Right hindlimb (tissue), 1 donor: ENCODE measurements around the gene AGPAT3.

Experiments used
- DNase-seq: peaks from one replicate; pipeline ENCODE4 v3.0.0-alpha.2; 2018

Gene AGPAT3

DNA sequence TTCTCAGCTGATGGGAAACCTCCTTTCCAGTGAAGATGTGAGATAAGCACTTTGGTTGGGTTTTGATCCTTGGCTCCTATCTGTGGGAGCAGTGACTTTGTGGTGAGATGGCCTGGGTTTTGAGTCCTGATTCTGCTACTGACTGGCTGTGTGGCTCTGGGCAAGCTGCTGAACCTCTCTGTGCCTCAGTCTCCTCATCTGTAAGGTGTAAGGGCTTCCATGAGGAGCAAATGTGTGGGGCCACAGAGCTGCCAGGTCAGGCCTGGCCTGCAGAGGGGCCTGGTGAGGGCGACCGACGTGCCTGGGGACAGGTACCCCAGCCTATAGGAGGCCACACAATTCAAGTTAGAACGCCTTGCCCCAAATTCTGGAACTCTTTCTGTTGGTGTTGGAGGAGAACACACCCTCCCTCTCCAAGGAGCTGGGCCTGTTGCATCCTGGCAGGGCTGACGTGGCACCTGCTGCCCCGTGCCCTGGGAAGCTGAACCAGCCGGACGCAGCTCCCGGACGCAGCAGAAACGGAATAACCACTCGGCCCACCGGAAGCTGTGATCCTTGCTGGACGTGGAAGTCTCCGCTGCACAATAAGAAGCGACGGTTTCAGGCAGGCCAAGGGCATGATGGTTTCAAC lies 62.7 kb downstream of the AGPAT3 start:
- DNase-seq, result no peak

- no peak for DNase-seq
These were observed 63.5 kb downstream of the AGPAT3 start for GRCh38 chr21:43928222-43929125.

DNA sequence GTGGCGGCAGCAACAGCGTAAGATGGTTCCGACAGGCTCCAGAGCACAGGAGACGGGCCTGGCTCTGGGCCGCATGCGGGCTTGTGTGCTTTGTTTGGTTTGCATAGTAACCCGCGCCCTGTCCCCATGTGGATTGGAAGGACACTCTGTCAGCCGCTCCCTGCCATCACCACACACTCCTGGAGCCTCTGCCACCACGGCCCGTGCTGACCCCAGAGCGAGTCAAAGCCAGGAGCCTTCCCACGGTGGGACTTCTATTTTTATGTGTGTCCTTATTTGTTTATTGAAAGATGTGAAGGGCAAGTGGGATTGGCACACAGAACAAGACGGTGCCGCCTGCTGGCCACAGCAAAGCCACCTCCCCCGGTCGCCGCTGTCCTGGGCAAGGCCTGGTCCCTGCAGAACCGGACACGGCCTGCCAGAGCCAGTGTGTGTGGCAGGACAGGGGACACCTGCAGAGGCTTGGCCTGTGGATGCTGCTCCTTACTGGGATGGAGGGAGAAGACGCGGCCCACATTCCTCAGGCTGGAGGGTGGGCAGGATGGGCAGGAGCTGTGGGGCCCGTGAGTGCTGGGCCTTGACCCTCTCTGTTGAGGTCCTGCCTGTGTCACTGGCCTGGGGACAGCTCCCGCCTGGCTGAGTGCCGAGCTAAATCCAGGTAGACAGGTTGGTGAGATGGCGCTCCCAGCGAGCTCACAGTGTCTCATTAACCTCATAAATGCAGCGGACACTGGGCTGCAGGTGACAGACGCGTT lies 64.4 kb downstream of the AGPAT3 start:
- DNase-seq, result no peak

GRCh38 chr21:43930074-43930847 lies 65.2 kb downstream of the AGPAT3 start:
- DNase-seq, result no peak

DNA sequence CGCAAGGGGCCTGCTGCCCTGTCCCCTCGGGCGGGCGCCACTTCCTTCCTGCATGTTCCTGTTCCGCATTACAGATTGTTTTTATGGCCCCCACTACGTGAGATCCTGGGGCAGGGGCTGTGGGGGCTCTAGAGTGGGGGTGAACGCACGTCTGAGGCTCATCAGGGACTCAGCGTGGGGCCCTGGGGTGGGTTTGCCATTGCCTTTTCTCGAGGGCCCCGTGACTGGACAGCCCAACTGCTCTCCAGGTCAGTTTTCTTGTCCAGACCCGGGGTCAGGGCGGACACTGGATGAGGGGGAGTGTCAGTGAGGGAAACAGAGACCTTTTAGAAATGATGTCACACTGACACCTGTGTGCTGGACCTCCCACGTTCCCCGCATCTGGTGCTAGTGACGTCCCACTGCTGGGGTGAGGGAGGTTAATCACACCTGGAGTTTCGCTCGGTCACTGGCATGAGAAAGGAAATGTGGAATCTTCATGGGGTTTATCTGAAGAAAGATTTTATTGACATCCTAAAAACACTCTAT lies 65.9 kb downstream of the AGPAT3 start:
- DNase-seq, result no peak

GRCh38 chr21:43931489-43931888 lies 66.5 kb downstream of the AGPAT3 start:
- DNase-seq, result no peak

DNA sequence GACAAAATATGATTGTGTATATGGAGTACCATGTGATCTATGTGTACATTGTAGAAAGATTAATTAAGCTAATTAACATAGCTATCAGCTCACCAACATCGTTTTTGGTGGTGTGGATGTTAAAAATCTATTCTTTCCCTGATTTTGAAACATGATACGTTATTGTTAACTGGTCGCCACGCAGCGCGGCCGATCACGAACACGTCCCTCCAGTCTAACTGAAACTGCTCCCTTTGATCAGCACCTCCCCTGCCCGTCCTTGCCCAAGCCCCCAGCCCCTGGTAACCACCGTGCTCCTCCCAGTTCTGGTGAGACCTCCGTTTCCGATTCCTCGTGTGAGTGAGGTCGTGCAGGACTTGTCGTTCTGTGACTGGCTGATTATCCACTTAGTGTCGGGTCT lies 67.0 kb downstream of the AGPAT3 start:
- no peak for DNase-seq

DNA sequence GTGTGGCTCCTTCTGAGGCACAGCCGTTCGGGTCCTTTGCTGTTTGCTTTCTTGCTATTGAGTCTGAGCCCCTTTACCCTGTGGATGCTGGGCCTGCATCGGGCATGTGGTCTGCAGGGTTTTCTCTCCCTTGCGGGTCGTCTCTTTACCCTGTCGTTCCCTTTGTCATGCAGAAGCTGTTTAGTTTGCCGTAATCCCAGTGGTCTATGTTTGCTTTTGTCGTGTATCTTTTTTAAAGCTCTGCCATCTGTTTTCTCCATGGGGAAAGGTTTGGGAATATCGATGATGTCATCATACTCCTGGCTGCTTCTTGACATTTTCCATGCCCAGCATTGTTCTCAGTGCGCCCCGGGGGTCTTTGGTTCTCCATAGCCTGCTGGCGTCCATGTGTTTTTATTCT lies 68.2 kb downstream of the AGPAT3 start:
- DNase-seq, result no peak

DNA sequence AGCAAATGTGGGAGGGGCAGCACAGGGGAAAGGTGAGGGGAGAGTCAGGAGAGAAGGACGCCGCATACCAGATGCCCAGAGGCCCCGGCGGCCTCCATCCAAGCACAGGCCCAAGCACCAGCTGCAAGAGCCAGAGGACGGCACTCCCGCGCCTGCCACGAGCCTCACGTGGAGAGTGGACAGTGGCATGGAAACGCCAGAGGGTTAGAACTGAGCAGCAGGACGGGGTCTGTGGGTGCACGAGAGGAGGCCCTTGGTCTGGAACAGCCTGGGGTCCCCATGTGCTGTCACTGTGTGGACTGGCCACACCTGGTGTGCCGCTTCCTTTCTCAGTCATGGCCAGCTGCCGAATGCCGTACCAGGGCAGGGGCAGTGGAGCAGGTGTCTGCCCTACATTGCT lies 68.7 kb downstream of the AGPAT3 start:
- no peak for DNase-seq

- DNase-seq, result no peak
These were observed 69.1 kb downstream of the AGPAT3 start for GRCh38 chr21:43934116-43934515.

GRCh38 chr21:43934716-43935705 lies 70.0 kb downstream of the AGPAT3 start:
- no peak for DNase-seq

DNA sequence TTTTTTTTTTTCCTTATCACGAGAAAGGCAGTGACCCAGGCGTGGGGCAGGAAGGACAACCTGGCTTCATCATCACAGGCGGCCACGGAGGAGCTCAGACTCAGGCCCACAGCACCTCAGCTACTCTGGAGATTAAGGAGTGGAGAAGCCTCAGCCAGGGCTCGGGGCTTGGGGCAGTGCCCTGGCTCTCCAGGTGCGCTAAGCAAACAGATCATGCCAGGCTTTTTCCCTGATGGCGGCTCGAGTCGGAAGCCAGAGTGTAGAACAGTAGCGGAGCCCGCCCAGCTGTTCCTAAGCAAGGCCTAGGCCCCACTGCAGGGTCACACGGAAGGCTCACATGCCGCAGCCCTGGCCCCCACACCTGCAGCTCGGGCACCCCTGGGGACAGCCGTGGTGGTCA lies 70.7 kb downstream of the AGPAT3 start:
- DNase-seq, result no peak

- no peak for DNase-seq
These were observed 71.4 kb downstream of the AGPAT3 start for GRCh38 chr21:43936247-43936967.

DNA sequence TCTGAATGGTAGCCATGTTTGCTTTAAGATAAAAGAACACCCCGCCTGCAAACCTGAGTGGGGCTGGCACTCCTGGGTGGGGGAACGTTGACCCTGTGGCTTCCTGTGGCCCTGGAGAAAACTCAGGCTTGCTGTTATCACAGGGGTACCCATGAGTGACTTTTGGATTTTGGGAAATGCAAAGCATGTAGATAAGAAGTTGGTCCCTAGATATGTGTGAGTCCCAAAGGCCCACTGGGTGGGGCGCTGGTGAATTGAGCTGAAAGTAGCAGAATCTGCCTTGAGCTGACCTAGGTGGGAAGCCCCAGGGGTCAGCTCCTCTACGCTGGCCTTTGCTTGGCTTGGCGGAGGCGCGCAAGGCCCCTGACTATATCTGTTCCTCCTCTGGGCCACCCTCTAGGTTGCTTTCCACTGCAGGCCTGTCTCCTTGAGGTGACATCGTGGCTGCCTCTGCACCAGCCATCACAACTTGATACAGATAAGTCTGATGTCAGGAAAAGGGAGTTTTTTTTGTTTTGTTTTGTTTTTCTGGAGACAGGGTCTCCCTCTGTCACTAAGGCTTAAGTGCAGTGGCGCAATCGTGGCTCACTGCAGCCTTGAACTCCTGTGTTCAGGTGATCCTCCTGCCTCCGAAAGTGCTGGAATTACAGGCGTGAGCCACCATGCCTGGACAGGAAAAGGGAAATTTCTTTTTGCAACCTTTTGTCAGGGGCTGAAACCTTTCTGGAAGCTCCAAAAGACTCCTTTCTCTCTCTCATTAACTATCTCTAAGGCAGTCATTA lies 72.2 kb downstream of the AGPAT3 start:
- no peak for DNase-seq

- no peak for DNase-seq
These were observed 72.9 kb downstream of the AGPAT3 start for GRCh38 chr21:43937891-43938309.

DNA sequence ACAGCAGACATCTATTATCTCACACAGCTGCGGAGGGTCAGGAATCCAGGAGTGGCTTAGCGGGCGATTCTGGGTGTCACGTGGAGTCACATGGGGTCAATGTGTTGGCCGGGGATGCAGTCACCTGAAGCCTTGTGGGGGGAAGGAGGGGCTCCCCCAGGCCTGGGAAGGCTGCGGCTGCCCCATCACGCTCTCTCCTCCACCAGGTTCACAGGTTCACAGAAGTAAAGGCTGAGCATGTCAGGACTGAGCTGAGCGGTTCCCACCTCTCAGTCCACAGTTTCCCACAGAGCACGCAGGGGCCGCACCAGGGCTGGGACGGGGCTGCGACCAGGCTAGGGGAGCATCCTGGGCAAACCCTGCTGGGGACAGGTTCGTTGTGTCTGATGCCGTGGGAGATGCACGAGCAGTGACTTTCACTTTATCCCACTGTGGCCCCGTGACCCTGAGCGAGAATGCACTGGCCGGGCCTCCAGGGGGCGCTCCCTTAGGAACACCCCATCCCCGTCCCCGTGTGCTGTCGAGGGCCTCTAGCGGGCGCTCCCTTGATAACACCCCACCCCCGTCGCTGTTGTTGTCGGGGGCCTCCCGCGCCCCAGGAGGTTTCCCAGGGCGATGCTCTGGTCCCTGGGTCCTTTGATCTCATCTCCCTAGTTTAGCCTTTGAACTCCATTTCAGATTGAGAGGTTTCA lies 73.9 kb downstream of the AGPAT3 start:
- DNase-seq, result peak; percentile 59

- no peak for DNase-seq
These were observed 74.7 kb downstream of the AGPAT3 start for GRCh38 chr21:43939443-43940328.
